ENCODE measurements around the gene PTPRG.

Gene PTPRG

DNA sequence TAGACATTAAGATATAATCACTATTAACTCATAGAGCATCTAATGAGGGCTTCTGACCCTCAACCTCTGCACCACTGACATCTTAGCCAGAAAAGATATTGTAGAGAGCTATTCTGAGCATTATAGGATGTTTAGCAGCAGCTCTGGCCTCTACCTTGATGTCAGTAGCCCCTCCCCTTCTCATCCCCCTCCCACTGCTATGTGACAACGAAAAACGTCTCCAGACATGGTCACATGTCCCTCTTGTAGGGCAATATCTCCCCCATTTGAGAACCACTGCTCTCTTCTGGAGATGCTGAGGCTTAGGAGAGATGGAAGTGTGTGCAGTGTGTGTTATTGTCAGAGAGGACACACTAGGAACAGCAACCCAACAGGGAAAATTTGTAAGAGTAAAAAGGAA is 569.7 kb downstream of the PTPRG start:
- no peak for DNase-seq

- DNase-seq, result no peak
Observed at GRCh38 chr3:62131620-62132019, 570.2 kb downstream of the PTPRG start.

DNA sequence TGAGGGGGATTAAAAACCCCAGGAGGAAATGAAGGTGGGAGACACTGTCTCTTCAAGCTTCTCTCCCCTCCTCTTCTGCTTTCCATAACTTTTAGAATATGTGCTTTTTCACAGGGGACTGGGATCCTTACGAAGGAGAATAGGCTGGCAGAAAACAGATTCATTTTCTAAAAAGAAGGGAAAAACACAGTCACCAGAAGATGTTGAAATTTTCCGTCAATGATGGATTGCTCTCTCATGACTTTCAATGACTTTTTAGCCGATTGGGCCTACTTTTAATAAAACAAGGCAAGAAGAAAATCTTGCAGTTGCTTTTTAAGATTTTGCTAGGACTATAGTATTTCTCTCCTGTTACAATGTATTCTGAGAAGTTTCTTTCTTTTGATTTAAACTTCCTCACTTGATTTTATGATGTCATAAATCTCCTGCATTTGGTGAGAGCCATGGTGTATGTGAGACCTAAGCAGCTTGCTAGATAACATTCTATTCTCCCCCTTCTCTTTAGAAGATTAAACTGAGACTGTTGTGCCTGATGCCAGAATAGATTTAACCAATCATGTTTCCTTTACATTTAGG is 570.7 kb downstream of the PTPRG start:
- DNase-seq, result no peak

DNA sequence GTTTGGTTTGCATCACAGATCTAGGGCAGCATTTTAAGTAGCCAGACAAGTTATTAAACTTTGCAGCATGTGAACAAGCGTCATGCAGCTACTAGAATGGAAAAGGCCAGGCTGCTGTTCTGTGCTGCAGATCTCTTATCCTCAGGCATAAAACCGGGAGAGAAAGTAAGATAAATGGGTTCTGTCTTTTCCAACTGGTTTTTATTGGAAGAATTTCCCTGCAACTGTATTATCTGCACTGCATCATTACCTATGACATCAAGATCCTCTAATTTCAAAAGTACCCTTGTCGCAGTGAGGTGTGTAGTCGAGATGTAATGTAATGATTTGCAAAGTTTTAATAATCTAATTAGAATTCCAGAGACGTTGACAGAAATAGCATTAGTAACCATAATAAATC is 571.6 kb downstream of the PTPRG start:
- no peak for DNase-seq

- DNase-seq, result peak; percentile 3 to 20 (median 11)
Observed at GRCh38 chr3:62134061-62134496, 572.7 kb downstream of the PTPRG start.

DNA sequence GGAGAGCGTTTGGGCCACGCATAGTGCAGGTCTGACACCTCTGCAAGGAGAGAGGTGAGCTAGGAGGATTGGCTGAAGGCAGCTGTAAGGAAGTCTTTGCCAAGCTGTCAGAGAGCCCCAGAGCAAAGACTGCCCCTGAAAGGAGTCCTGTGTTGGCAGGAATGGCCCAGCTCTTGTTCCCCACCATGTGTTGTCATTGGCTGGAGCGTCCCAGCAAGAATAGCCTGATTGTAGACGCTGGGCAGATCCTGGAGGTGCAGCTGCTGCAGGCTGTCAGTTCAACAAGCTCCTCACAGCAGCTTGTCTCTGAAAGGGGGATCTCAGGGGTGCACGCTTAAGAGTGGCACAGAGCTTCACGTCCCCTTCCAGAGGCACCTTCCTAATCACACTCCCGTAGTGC is 574.4 kb downstream of the PTPRG start:
- no peak for DNase-seq

DNA sequence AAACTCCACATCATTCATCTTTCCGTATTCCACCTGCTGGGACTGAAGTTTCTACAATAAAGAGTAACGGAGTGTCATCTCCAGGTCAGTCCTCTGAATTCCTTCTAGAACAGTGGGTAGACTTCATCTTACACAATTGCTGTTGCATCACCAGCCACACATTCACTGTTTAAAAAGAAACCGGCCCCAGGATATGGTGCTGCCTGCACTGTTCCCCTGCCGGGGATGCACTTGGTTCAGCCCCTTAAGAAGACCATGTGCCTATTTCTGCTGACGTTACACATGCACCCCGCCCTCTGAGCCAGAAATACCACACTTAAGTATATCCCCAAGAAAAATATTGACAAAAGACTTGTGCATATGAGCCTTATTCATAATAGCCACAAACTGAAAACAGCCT is 578.6 kb downstream of the PTPRG start:
- peak in 2 of 4 experiments; percentile 13 to 24 for DNase-seq

DNA sequence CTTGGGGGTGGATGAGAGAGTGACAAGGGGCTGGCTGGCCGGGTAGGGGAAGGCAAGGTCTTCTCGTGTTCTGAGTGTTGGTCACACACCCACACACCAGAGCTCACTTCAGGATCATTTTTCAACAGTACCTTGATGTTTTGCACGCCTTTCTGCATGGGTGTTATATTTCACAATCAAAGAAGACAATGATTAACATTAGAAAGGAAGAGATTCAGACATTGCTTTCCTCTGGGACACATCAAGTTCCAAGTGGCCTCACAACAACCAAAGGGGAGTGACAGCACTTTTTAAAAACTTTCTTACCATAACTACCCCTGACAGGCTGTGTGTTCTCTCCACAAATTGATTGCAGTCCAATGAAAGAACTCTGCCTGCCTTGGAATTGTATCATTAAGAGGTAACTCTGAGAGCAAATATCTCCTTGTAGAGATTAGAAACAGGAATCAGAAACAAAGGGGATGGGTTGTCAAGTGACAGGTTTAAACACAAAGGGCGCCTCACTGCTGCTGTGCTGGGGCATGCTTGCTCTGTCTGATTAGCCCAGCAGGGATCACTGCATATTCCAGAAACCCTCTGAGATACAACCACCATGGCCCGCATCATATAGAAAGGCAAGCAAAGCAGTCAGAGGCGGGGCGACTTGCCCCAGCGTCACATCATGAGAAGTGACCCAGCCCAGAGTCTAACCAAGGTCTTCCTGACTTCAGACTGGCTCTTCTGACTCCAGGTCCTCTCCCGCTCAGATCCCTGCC is 581.1 kb downstream of the PTPRG start:
- no peak for DNase-seq

DNA sequence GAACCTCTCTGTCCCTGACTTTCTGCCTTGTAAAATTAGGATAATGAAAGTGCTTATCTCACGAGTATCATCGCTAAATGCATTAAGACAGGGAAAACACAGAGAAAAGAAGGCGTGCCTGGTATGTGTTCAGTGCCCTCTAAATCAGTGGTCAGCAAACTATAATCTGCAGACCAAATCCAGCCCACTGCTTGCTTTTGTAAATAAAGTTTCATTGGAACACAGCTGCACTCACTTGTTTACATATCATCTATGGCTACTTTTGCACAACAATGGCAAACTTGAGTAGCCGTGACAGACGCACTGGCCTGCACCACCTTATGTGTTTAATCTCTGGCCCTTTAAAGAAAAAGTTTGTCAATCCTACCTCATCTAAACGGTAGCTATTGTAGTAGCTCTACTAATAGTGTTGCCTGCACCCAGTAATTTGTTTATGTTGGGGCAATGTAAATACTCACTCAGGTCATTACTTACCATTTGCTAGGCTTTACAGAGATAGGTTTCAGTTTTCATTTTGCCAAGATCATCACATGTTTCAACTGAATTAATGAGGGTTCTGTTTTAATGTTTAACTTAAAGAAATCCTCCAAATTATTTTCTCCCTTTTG is 582.6 kb downstream of the PTPRG start:
- DNase-seq, result no peak

- no peak for DNase-seq
Observed at GRCh38 chr3:62144482-62144881, 583.1 kb downstream of the PTPRG start.

DNA sequence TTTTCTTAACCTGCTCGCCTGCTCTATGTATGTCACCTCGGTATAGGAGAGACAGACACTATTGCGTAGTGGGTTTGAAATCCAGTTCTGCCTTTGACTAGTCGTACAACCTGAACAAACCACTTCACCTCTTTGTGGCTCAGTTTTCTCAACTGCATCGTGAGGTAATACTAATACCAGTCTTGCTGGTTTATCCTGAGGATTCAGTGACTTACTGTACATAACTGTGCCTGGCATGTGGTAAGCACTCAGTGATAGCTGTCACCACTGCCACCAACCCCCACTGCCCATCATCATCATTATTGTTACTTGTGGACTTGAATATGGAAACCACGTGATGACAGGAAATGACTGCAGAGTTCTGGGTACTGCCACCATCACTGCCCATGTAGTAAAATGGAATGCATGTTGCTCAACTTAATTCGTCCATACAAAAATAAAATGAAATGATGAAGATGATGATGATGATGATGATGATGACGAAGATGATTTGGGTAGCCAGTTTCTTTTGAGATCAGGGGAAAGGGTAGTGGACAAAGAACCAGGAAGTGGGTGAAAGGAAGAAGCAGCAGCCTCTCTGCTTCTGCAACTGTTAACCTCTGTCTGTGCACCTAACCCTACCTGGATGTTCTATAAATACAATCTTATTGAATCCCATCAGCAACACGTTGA is 583.9 kb downstream of the PTPRG start:
- DNase-seq, result no peak

DNA sequence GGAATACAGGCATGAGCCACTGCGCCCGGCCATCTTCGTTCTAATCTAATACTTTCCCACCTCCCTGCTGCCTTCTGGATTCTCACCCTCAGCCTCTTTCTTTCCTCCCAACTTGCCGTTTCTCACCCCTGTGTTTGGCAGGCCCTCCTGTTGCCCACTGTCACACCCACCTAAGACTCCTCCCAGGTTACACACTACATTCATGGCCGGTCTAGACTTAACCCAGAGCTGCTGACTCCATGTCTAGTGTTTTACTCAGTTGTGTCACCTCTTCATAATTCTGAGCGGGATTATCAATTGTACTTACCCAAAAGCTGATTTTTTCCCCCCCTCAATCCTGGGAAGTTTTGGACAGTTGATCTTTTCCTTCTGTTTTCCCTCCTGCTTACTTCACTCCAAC is 588.2 kb downstream of the PTPRG start:
- DNase-seq, result no peak

DNA sequence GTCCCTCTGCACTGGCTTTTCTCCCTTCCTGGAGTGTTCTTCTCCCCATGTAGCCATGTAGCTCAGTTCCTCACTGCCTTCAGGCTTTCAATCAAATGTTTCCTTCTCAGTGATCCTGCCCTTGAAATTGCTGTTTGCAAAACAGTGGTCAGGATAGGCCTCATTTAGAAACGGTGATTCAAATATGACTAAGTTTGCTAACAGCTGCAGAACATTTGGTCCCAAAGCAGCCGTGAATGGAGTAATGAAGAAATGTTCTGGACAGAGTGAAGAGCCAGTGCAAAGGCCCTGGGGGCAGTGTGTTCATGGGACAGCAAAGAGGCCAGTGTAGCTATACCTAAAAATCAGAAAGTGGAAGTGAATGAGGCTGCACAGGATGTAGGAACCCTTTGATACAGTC is 588.6 kb downstream of the PTPRG start:
- no peak for DNase-seq

DNA sequence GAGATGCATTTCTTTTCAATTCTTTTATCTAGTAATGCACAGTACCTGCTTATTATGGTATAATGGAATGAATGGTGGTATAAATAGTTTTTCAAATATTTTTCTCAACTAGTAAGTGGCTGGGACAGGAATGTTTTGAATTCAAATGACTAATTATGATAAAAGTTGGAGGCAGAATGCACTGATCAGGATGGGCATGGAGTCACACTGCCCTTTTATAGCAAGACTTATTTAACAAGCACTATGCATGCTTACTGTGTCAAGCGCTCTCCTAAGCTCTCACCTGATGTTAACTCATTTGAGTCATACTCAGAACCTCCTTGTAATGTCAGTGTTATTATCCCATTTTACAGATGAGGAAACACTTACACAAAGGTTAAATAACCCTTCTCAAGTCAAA is 590.2 kb downstream of the PTPRG start:
- DNase-seq, result no peak

DNA sequence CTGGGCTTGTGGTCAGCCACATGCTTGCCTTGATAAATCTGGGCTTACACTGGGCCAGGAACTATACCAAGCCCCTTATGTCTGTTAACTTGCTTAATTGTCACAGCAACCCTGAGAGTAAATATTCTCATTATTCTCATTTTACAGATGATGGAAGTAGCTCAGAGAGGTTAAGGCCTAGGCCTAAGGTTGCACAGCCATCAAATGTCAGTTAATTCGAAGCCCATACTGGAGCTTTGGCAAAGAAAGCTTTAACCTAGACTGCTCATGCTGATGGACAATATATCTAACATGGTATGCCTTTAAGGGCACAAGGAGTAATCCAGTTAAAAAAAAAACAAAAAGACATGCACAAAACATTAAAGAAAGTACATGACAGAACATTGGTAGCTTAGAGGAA is 591.9 kb downstream of the PTPRG start:
- DNase-seq, result no peak

DNA sequence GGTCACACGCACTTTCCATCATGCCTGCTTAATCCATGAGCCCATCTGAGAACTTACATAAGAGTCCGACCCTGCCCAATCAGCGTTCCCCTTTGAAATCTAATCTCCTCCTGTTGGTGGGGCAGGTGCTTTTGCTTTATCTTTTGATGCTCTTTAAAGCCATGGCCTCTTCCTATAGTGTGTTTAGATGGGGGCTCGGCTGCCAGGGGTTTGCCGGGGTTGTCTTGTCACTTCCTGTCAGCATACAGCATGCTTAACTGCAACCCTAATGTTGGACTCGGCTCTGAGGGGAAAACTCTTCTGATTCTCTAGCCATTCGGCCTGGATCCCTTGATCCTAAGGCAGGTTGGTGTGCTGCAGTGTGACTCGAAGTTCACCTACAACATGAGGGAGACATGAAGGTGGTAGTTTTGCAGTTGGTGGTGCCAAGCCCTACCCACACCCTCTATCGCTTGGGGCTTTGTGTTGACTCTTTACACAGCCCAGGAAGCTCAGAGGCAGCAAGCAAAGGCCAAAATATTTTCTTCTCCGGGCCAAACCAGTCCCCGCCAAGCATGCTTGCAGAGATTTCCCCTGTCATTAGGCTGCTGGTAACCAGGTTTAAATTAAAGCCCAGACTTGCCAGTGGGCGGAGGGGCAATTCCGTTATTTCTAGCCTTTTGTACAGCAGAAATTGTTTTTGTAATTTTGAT is 593.2 kb downstream of the PTPRG start:
- DNase-seq, result no peak

DNA sequence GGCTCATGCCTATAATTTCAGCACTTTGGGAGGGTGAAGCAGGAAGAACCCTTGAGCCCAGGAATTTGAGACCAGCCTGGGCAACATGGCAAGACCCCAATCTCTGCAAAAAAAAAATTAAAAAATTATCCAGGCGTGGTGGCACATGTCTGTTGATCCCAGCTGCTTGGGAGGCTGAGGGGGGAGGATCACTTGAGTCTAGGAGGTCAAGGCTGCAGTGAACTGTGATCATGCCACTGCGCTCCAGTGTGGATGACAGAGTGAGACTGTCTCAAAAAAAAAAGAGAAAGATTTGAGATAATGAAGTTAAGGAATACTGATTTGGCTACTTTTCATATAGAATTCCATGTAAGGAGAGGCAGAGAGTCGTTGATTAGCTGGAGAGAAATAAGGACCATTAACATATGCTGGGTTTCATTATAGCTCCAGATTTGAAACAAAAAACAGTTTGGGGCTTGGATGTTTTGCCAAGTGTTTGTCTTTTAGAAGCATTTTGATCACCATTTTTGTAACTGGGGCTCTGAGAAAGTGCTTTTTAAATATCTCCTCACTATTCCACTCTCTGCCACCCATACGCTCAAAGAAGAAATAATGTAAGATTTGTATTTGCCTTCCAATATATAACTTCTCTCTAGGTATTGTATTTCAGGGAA is 597.8 kb downstream of the PTPRG start:
- no peak for DNase-seq

GRCh38 chr3:62159709-62160092 is 598.3 kb downstream of the PTPRG start:
- DNase-seq, result no peak

DNA sequence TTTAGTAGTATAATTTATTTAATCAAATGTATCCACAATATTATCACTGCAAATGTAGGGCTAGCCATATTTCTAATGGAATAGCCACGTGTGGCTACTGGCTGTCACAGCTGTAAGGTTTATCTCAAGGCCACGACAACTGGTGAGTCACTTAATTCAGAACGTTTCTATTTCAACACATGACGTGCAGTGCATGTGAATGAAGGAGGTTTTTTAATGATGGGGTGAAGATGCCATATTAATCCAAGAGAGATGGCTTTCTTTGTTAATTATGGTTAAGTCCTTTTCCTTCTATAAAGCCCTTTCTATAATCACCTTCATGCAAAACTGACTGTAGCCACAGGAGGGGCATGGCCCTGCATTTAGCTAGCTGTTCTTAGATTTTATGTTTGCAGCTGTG is 600.0 kb downstream of the PTPRG start:
- DNase-seq, result no peak

DNA sequence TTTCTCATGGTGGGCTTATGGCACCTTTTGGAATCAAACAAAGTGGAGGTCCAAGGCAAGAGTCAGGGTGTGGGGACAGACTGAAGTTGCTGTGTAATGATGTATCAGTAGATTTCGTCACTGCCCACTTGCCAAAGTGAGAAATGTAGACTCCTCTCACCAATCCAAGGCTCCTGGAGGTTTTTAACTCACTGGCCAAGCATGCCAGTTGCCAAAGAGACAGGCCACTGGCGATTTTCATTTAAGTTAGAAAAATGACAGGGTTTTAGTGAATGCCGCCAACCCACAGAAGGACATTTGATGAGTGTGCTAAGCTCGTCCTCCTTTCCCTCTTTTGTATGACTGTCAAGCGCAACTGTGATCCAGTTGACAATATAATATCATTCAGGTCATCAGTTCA is 602.8 kb downstream of the PTPRG start:
- DNase-seq, result no peak

DNA sequence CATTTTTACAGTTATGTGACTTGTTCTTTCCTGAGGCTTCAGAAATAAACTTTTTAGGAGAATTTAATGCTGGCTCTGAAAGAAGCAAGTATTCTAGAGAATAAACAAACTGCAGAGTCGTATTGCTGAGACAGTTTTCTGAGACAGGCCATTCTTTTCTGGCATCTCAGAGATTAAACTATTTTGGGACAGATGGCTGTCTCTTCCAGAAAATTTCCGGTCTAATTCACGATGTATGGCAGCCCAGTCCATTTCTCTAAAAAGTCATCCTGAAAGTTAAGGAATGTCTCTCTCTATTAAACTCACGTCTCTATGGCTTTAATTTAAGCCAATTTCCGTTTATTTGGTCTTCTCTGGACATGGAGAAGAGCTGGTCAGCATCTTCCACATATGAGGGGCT is 603.4 kb downstream of the PTPRG start:
- DNase-seq, result no peak

GRCh38 chr3:62167566-62168262 is 606.3 kb downstream of the PTPRG start:
- no peak for DNase-seq

Measured in suppressor macrophage (primary cell).